Fibroblast of the aortic adventitia (primary cell): ENCODE results near the gene FAM13A. TPM values are rescaled to one million over a fixed set of nuclear protein-coding genes. Genes with fewer than 3 reads are reported as not detected.
"Not testable (repeated sequence)": the region's sequence is repeated elsewhere in the genome, so short reads cannot be mapped to it uniquely, and the experiment has no call there.

ENCODE experiments used
- DNase-seq: peaks from one replicate; pipeline ENCODE4 v3.0.0-alpha.2; 2010; ENCODE audit warnings: low read depth
- H3K4me3 ChIP-seq: 2 replicates; pipeline ENCODE4 v1.5.1; 2011; ENCODE audit warnings: low read depth, mild to moderate bottlenecking, control low read depth, low read length, moderate library complexity
- CTCF ChIP-seq: IDR thresholded peaks from 2 replicates; pipeline ENCODE4 v1.5.1; 2011; ENCODE audit warnings: mild to moderate bottlenecking, low read length, control low read depth, inconsistent platforms; ENCODE audit not compliant: insufficient read depth
- total RNA-seq: library from RNA; depleted of rRNA; stranded (reverse); fragments of >200 nt; gene quantifications from 2 replicates; pipeline ENCODE4 v1.2.3, GENCODE V29; 2012; ENCODE audit warnings: low replicate concordance

Gene FAM13A
- total RNA-seq, 1 donor: 23.5 TPM

GRCh38 chr4:88908003-88908402 lies 149.0 kb downstream of the FAM13A start:
- TF ChIP-seq CTCF: no peak
- DNase-seq: peak; percentile 18
- no peak overlapping the region for H3K4me3 ChIP-seq

GRCh38 chr4:88907478-88907877 lies 149.5 kb downstream of the FAM13A start:
- DNase-seq: no peak
- no peak overlapping the region for H3K4me3 ChIP-seq
- no peak for TF ChIP-seq CTCF

GRCh38 chr4:88904240-88904639 lies 152.7 kb downstream of the FAM13A start:
- not testable (repeated sequence) for DNase-seq, H3K4me3 ChIP-seq

- peak; percentile 23 for DNase-seq
- no peak for TF ChIP-seq CTCF
- no peak overlapping the region for H3K4me3 ChIP-seq
These were observed 156.6 kb downstream of the FAM13A start for GRCh38 chr4:88900432-88900831.

GRCh38 chr4:88897752-88898151 lies 159.2 kb downstream of the FAM13A start:
- H3K4me3 ChIP-seq: no peak overlapping the region
- DNase-seq: no peak
- no peak for TF ChIP-seq CTCF

GRCh38 chr4:88897180-88897579 lies 159.8 kb downstream of the FAM13A start:
- no peak for DNase-seq
- no peak overlapping the region for H3K4me3 ChIP-seq
- no peak for TF ChIP-seq CTCF

GRCh38 chr4:88893961-88894360 lies 163.0 kb downstream of the FAM13A start:
- peak; percentile 13 for DNase-seq
- no peak for TF ChIP-seq CTCF
- H3K4me3 ChIP-seq: no peak overlapping the region

GRCh38 chr4:88892646-88893045 lies 164.3 kb downstream of the FAM13A start:
- no peak for TF ChIP-seq CTCF

More at GRCh38 chr4:88892646-88893045, 164.3 kb downstream of the FAM13A start:
- H3K4me3 ChIP-seq: no peak overlapping the region
- DNase-seq: no peak
